A549 (cell line): ENCODE data around the gene SCAP. TPM values are rescaled to one million over a fixed set of nuclear protein-coding genes. Genes with fewer than 3 reads are reported as not detected.

Experiments used
- ATAC-seq, 2 experiments: fragments of 200-7000 bp in 1 of 2; fragments of >200 bp in 1 of 2; cut with Nextera tagmentation in 1 of 2; cut with Tn5 transposase in 1 of 2; 3 replicates each; pipeline versions ENCODE4 v1.8.0 to v1.9.1; 2018 to 2020; ENCODE audit warnings: mild to moderate bottlenecking in 1 of 2, moderate library complexity in 1 of 2
- CTCF ChIA-PET: fragments of 300-600 bp; sonication (Branson Sonifier 250); formaldehyde crosslinking; extraction: SDS; loops from one replicate; lab custom pipeline; 2021; ENCODE audit warnings: antibody characterized with exemption, inconsistent platforms; lab: Yijun Ruan, JAX
- POLR2A ChIA-PET: fragments of 350-600 bp; formaldehyde crosslinking; extraction: SDS; loops from one replicate; lab custom pipeline; 2021; ENCODE audit warnings: antibody characterized with exemption, inconsistent platforms; lab: Yijun Ruan, JAX
- DNase-seq, 2 experiments: peaks; one replicate each; pipeline versions ENCODE4 v3.0.0 to v3.0.0-alpha.2; 2011 to 2016; ENCODE audit warnings: low read depth in 1 of 2, low spot score in 1 of 2
- FAIRE-seq: peaks from 2 replicates; lab custom pipeline; 2011; peaks lifted over from hg19 to GRCh38; lab: Jason Lieb, UNC
- H3K27ac ChIP-seq, 2 experiments: fragments of >200 bp; sonication (Bioruptor Twin); formaldehyde crosslinking; 3 replicates each; pipeline ENCODE4 v1.5.1; 2016 to 2017
- H3K4me1 ChIP-seq: fragments of >200 bp; sonication (Bioruptor Twin); formaldehyde crosslinking; 3 replicates; pipeline ENCODE4 v1.6.1; 2016
- H3K4me2 ChIP-seq: fragments of >200 bp; sonication (Bioruptor Twin); formaldehyde crosslinking; 3 replicates; pipeline ENCODE4 v1.6.1; 2016
- H3K4me3 ChIP-seq: fragments of >200 bp; sonication (Bioruptor Twin); formaldehyde crosslinking; 3 replicates; pipeline ENCODE4 v1.5.1; 2016
- H3K9me3 ChIP-seq: fragments of >200 bp; sonication (Bioruptor Twin); formaldehyde crosslinking; 3 replicates; pipeline ENCODE4 v1.6.1; 2016
- BCL3 ChIP-seq: fragments of >200 bp; sonication (Bioruptor Twin); formaldehyde crosslinking; IDR thresholded peaks from 3 replicates; pipeline ENCODE4 v1.6.1; 2016
- BHLHE40 ChIP-seq: IDR thresholded peaks from 2 replicates; pipeline ENCODE4 v1.6.1; 2012; ENCODE audit warnings: low read depth, low read length, inconsistent platforms
- CBX2 ChIP-seq: fragments of 200-600 bp; sonication (generic); IDR thresholded peaks from 2 replicates; pipeline ENCODE4 v1.6.1; 2016; ENCODE audit warnings: low read depth, mild to moderate bottlenecking, borderline replicate concordance
- CBX8 ChIP-seq: fragments of 200-600 bp; sonication (generic); IDR thresholded peaks from 2 replicates; pipeline ENCODE4 v1.6.1; 2016
- CHD2 ChIP-seq: fragments of 150-350 bp; IDR thresholded peaks from 2 replicates; pipeline ENCODE4 v1.6.1; 2014; ENCODE audit warnings: low read length; ENCODE audit not compliant: partially characterized antibody
- CHD4 ChIP-seq: fragments of 200-600 bp; sonication (generic); IDR thresholded peaks from 2 replicates; pipeline ENCODE4 v1.6.1; 2016; ENCODE audit warnings: antibody characterized with exemption, mild to moderate bottlenecking, borderline replicate concordance
- CTCF ChIP-seq: fragments of >200 bp; sonication (Bioruptor Twin); formaldehyde crosslinking; IDR thresholded peaks from 3 replicates; pipeline ENCODE4 v1.5.1; 2016
- FOSB ChIP-seq: fragments of 250-450 bp; sonication (Bioruptor Pico); IDR thresholded peaks from 2 replicates; pipeline ENCODE4 v1.5.0; 2020; ENCODE audit warnings: mild to moderate bottlenecking, moderate library complexity
- HDAC2 ChIP-seq: fragments of 200-600 bp; sonication (generic); IDR thresholded peaks from 2 replicates; pipeline ENCODE4 v1.6.1; 2016
- HEYL ChIP-seq: fragments of 250-450 bp; sonication (Bioruptor Pico); IDR thresholded peaks from 2 replicates; pipeline ENCODE4 v1.8.0; 2021; ENCODE audit warnings: mild to moderate bottlenecking, moderate library complexity
- HMGXB4 ChIP-seq: fragments of 250-450 bp; sonication (Bioruptor Pico); IDR thresholded peaks from 2 replicates; pipeline ENCODE4 v1.5.0; 2021; ENCODE audit warnings: mild to moderate bottlenecking, moderate library complexity, borderline replicate concordance
- HOXA7 ChIP-seq: fragments of 250-450 bp; sonication (Bioruptor Pico); IDR thresholded peaks from 2 replicates; pipeline ENCODE4 v1.5.0; 2020; ENCODE audit warnings: mild to moderate bottlenecking, moderate library complexity
- HOXB13 ChIP-seq: fragments of 250-450 bp; sonication (Bioruptor Pico); IDR thresholded peaks from 2 replicates; pipeline ENCODE4 v1.5.0; 2020; ENCODE audit warnings: low read depth, mild to moderate bottlenecking, moderate library complexity
- KDM5A ChIP-seq: fragments of 200-600 bp; sonication (generic); IDR thresholded peaks from 2 replicates; pipeline ENCODE4 v1.6.1; 2016; ENCODE audit warnings: antibody characterized with exemption, mild to moderate bottlenecking
- MAX ChIP-seq: IDR thresholded peaks from 2 replicates; pipeline ENCODE4 v1.6.1; 2012
- MAZ ChIP-seq: fragments of 150-350 bp; IDR thresholded peaks from 2 replicates; pipeline ENCODE4 v1.6.1; 2014; ENCODE audit warnings: antibody characterized with exemption, low read depth, low read length, borderline replicate concordance
- NFE2L2 ChIP-seq: fragments of 150-350 bp; conservative IDR thresholded peaks from 2 replicates; pipeline ENCODE4 v1.6.1; 2014; ENCODE audit warnings: low read length
- NR3C1 ChIP-seq: fragments of >200 bp; sonication (Bioruptor Twin); formaldehyde crosslinking; IDR thresholded peaks from 3 replicates; pipeline ENCODE4 v1.6.1; 2017
- RFX5 ChIP-seq: fragments of 450-650 bp; IDR thresholded peaks from 2 replicates; pipeline ENCODE4 v1.7.1; 2014; ENCODE audit warnings: antibody characterized with exemption, mild to moderate bottlenecking, moderate library complexity
- RNF2 ChIP-seq: fragments of 200-600 bp; sonication (generic); IDR thresholded peaks from 2 replicates; pipeline ENCODE4 v1.6.1; 2016; ENCODE audit warnings: low read depth, mild to moderate bottlenecking, antibody characterized with exemption, moderate library complexity, borderline replicate concordance
- SMC3 ChIP-seq: fragments of >200 bp; sonication (Bioruptor Twin); formaldehyde crosslinking; IDR thresholded peaks from 3 replicates; pipeline ENCODE4 v1.6.1; 2018; ENCODE audit warnings: inconsistent platforms
- SREBF2 ChIP-seq: fragments of 450-650 bp; IDR thresholded peaks from 2 replicates; pipeline ENCODE4 v1.6.1; 2014; ENCODE audit warnings: mild to moderate bottlenecking, moderate library complexity
- TFCP2L1 ChIP-seq: fragments of 250-450 bp; sonication (Bioruptor Pico); IDR thresholded peaks from 2 replicates; pipeline ENCODE4 v1.5.0; 2021; ENCODE audit warnings: mild to moderate bottlenecking
- USF2 ChIP-seq: fragments of 450-650 bp; IDR thresholded peaks from 2 replicates; pipeline ENCODE4 v1.6.1; 2014; ENCODE audit warnings: antibody characterized with exemption
- ZSCAN20 ChIP-seq: fragments of 250-450 bp; sonication (Bioruptor Pico); IDR thresholded peaks from 2 replicates; pipeline ENCODE4 v1.8.0; 2022; ENCODE audit warnings: mild to moderate bottlenecking, moderate library complexity
- WGBS: methylation state at CpG from one replicate; pipeline ENCODE4 v1.1.6; 2017; ENCODE audit errors: missing lambda C conversion rate; 5-methylcytosine and 5-hydroxymethylcytosine counted together
- polyA plus RNA-seq, 4 experiments: library from polyadenylated mRNA; depleted of rRNA in 3 of 4; stranded (reverse); fragments of >200 nt; fragmentation: RNase III in 1 of 4; extraction: RNeasy Plus Mini Kit Qiagen cat#74134 plus additional on column Dnase treatment in 1 of 4; gene quantifications; 2 replicates in 3 of 4; 3 replicates in 1 of 4; pipeline ENCODE4 v1.2.3, GENCODE V29; 2011 to 2017
- TF ChIP-seq, protein P1 (sequence below): fragments of 250-450 bp; sonication (Bioruptor Pico); IDR thresholded peaks from 2 replicates; pipeline ENCODE4 v1.5.0; 2020; ENCODE audit warnings: low read depth, mild to moderate bottlenecking, moderate library complexity

The SCAP gene
- polyA plus RNA-seq, 2 of the 4 experiments (the other 2 are of a cell fraction) = 12.9 to 25.9 TPM

- FAIRE-seq (no peak), DNase-seq (no peak), ATAC-seq (no peak)
- no peaks in the 10 kb centered on the region for H3K9me3 ChIP-seq
- ChIA-PET POLR2A (no interaction called here), CTCF (interaction anchor here (1.0 to 1.4 kb wide), 2 partner anchors 9 to 11 kb away, joined by 3 to 6 read pairs; no protein-coding TSS in a partner anchor)
- H3K4me1 ChIP-seq = no peaks in the 10 kb centered on the region
- no peak overlapping the region for H3K27ac ChIP-seq
- H3K4me2 ChIP-seq = no peak overlapping the region
- TF ChIP-seq FOSB (no peak), HOXA7 (no peak), CHD2 (no peak), CBX8 (no peak), HEYL (CRISPR knock-in tag) (no peak), BCL3 (no peak), TFCP2L1 (CRISPR knock-in tag) (no peak), SREBF2 (no peak), RFX5 (no peak), CHD4 (no peak), SMC3 (no peak), USF2 (no peak), CBX2 (no peak), BHLHE40 (no peak), MAX (no peak), RNF2 (no peak), NFE2L2 (no peak), MAZ (no peak), NR3C1 (no peak), CTCF (no peak)
- H3K4me3 ChIP-seq = no peak overlapping the region
- WGBS = 96% methylated on average over 2 of the region's 2 CpGs
Observed at GRCh38 chr3:47487265-47487664, 11.5 kb upstream of the SCAP start.

DNA sequence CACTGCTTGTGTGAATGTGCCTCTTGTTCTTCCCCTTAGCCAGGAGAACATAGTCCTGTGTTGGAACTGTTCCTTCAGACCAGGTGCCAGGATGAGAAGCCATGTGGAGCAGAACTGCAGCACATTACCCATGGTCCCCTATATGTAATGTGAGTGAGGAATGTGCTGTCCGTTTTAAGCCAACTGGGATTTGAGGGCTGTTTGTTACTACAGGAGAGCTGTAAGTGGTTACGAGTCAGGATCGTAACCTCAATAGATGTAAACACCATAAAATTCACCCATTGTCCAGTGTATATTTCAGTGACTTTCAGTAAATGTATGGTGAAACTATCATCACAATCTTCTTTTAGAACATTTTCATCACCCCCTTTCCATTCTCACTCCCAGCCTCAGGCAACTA, 10.1 kb upstream of the SCAP start:
- 65% methylated on average over 3 of the region's 3 CpGs for WGBS
- FAIRE-seq (no peak), ATAC-seq (no peak), DNase-seq (no peak)
- ChIA-PET CTCF (no interaction called here), POLR2A (no interaction called here)
- Histone ChIP-seq H3K9me3 (no peaks in the 10 kb centered on the region), H3K27ac (no peak overlapping the region), H3K4me3 (no peak overlapping the region), H3K4me1 (no peaks in the 10 kb centered on the region), H3K4me2 (no peak overlapping the region)
- no peak for TF ChIP-seq KDM5A
- no peak for TF ChIP-seq HOXB13 (CRISPR knock-in tag)
- TF ChIP-seq, protein P1, sequence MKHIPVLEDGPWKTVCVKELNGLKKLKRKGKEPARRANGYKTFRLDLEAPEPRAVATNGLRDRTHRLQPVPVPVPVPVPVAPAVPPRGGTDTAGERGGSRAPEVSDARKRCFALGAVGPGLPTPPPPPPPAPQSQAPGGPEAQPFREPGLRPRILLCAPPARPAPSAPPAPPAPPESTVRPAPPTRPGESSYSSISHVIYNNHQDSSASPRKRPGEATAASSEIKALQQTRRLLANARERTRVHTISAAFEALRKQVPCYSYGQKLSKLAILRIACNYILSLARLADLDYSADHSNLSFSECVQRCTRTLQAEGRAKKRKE (CRISPR knock-in tag) = no peak
- no peak for TF ChIP-seq CBX8
- TF ChIP-seq RNF2 = no peak
- no peak for TF ChIP-seq HDAC2
- no peak for TF ChIP-seq HMGXB4 (CRISPR knock-in tag)
- no peak for TF ChIP-seq ZSCAN20 (CRISPR knock-in tag)
